ENCODE data around the gene OGT.
"Not testable (repeated sequence)": the region's sequence is repeated elsewhere in the genome, so short reads cannot be mapped to it uniquely, and the experiment has no call there.

Gene OGT

GRCh38 chrX:71581210-71581609 is 48.3 kb downstream of the OGT start:
- no peak for DNase-seq (ENCODE audit: low read depth in 2 of 2)

- DNase-seq (ENCODE audit: low read depth in 2 of 2) = no peak
Measured at GRCh38 chrX:71586929-71587328, 54.0 kb downstream of the OGT start.

GRCh38 chrX:71593210-71593609 is 60.3 kb downstream of the OGT start:
- not testable (repeated sequence) for DNase-seq (ENCODE audit: low read depth in 2 of 2)

GRCh38 chrX:71599965-71600364 is 67.1 kb downstream of the OGT start:
- DNase-seq (ENCODE audit: low read depth in 2 of 2) = no peak

- no peak for DNase-seq (ENCODE audit: low read depth in 2 of 2)
Measured at GRCh38 chrX:71603618-71604017, 70.7 kb downstream of the OGT start.

DNA sequence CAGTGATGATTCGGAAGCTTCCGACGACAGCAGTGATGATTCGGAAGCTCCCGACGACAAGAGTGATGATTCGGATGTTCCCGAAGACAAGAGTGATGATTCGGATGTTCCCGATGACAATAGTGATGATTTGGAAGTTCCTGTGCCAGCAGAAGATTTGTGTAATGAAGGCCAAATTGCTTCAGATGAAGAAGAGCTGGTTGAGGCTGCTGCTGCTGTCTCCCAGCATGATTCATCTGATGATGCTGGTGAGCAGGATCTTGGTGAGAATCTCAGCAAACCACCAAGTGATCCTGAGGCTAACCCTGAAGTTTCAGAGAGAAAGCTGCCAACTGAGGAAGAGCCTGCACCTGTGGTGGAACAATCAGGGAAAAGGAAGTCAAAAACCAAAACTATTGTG is 71.2 kb downstream of the OGT start:
- no peak for DNase-seq (ENCODE audit: low read depth in 2 of 2)

DNA sequence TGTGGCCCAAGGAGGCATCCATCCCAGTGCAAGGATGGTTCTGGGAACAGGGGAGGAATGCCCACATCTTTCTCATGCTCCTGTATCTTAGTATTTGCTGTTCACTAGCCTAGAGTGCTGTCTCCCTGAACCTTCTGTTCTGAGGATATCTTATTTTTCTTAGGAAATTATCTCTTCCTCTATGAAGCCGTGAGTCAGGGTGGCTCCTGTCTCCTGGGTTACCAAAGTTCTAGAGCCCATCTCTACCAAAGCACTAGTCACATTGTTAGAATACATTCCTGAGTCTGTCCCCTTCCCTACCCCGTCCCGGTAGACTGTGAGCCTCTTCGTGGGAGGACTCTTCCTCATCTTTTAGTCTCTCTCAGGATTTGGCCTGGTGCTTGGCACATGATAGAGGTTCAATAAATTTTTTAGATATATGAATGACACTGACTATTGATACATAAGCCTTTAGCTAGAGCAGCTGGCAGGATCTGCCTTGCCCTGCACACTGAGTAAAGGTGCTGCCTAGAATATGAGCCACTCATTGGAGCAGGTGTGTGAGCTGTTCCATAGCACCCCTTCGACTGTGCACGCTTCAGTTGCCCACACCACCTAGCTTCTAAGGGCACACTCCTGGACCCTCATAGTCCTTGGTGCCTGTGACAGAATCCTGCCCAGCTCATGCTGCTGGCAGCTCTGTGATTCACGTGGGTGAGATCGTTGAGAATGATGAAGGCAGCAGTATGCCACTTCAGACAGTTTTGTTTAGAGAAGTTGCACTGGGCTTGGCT is 72.1 kb downstream of the OGT start:
- DNase-seq (ENCODE audit: low read depth in 2 of 2) = no peak

DNA sequence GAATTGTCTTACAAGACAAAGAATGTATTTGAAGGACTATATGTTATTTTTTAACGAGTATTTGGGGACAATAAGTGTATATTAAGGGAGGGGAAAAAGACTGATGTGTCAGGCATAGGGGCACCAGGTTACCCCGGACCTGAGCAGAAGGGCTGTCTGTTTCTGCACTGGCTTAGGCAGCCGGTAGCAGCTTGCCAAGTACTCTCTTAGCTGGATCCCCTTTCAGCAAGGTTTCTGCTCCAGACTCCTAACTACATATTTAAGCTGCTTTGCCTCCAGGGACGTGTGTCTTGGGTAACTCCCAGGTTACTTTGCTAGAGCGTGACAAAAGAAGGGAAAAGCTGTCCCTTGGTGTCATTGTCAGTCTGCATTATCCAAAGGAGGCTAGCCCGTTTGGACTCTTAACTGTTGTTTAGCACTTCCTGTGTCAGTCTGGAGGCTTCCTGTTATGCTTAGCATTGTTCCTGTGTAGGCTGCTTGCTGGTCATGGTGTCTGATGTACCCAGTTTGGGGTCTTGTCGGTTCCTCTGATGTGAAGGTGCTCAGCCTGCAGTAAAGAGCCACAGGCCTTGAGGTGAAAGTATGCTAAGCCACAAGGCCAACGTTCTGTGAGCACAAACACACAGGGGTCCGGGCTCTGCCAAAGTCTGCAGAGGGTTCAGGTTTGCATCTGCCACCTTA is 73.8 kb downstream of the OGT start:
- no peak for DNase-seq (ENCODE audit: low read depth in 2 of 2)

GRCh38 chrX:71607488-71607887 is 74.6 kb downstream of the OGT start:
- DNase-seq (ENCODE audit: low read depth in 2 of 2) = no peak

DNA sequence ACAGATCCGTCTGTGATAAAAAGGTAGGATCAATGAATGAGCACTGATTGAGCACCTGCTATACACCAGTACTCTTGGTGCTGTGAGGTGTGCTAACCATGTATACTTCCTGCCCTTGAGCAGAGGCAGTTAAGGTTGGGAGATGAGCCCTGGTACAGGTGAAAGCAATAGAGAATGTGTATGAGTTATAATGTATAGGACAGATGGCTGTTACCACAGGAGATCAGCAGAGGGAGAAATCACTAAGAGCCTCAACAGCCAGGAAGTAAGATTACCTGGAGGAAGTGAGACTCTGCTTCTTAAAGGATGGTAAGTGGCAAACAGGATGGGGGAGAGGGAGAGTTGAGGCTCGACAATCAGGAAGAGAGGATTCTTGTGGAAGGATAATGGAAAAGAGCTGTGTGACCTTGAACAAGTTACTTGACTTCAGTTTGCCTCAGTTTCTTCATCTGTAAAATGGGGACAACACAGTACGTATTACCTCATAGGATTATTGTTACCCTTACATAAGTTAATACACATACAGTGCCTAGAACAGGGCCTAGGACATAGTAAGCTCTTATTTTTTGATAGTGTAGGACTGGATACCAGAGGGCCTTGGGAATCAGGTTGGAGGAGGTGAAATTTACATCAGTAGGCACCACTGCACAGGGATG is 76.3 kb downstream of the OGT start:
- no peak for DNase-seq (ENCODE audit: low read depth in 2 of 2)

GRCh38 chrX:71611736-71612135 is 78.8 kb downstream of the OGT start:
- DNase-seq (ENCODE audit: low read depth in 2 of 2) = not testable (repeated sequence)

DNA sequence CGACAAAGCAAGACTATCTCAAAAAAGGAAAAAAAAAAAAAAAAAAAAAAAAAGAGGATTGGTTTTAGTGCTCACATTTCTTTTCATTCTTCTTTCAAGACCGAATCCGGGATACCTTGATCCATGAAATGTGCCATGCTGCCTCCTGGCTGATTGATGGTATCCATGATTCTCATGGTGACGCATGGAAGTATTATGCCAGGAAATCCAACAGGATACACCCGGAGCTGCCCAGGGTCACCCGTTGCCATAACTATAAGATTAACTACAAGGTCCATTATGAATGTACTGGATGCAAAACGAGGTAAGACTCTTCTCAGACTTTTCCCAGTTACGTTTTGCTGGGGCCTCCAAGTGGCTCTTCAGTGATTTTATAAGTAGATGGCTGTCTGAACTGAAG is 79.4 kb downstream of the OGT start:
- DNase-seq (ENCODE audit: low read depth in 2 of 2) = no peak

DNA sequence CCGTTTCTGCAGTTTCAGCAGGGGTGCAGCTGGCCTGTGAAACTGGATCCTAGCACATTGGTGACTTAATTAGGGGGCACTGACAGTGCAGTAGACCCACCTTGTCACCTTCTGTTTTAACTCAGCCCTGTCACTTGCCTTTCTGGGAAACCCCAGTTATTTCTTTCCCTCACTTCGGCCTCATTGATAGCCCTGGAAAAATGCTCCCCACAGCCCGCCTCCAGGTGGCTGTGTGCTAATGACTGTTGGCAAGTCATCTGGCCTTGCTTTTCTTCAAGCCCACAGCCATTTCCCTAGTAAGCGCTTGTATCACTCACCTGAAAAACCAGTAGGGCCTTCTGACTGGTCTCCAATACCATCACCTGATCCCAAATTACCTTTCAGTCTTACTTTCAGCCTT is 82.2 kb downstream of the OGT start:
- DNase-seq (ENCODE audit: low read depth in 2 of 2) = no peak

DNA sequence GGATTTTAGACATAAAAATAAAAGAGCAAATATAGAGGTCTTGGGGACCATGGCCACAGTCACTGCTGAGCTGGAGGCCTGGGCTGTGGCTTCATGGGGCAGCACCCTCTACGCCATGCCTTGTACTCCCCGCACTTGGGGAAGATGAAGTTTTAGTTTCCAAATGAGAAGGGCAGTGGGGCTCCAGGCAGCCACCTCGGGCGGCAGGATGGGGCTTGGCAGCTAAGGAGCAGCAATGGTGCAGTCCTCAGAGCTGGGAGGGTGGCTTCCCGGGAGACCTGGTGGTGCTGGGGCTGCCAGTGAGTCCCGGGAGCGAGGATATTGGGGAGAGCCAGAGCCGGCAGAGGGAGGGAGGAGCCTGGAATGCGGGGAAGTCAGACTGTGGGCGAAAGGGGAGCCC is 83.0 kb downstream of the OGT start:
- DNase-seq (ENCODE audit: low read depth in 2 of 2) = no peak

GRCh38 chrX:71616672-71617529 is 84.0 kb downstream of the OGT start:
- no peak for DNase-seq (ENCODE audit: low read depth in 2 of 2)

- DNase-seq (ENCODE audit: low read depth in 2 of 2) = no peak
Measured at GRCh38 chrX:71617742-71618141, 84.8 kb downstream of the OGT start.

DNA sequence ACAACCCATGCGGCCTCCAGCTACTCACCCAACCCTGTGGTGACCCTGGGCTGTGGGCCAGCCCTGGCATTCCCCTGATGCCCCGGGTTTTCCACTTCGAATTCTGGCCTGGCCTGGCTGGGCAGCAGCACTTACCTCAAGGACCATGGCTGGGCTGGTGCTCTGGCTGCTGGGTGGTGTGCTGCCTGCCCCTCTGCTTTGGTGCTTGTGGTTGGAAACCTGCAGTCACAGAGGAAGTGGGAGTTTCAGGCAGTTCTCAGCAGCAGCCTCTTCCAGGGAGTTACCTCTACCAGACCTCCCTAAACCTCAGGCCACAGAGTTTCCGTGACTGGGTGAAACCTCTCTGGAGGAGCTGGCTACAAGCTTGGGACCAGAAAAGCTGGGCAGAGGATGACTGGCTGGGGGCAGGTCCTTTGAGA is 85.4 kb downstream of the OGT start, which contains the start of gene CXCR3:
Gene CXCR3, minus strand, starts transcription at position 209 of the 419 bp plus-strand sequence. Its CDS starts 62 bp downstream, at position 147.
- peak; percentile 51 to 59 for DNase-seq (ENCODE audit: low read depth in 2 of 2)

DNA sequence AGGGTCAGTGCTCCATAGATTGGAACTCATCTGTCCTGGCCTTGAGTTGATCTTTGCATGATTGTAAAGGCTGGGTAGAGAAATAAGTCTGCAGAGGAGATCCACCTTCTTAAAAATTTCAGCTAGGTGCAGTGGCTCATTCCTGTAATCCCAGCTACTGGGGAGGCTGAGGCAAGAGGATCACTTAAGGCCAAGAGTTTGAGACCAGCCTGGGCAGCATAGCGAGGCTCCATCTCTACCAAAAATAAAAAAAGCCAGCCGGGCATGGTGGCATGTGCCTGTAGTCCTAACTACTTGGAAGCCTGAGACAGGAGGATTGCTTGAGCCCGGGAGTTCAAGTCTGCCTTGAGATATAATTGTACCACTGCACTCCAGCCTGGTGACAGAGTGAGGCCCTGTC is 85.9 kb downstream of the OGT start:
- no peak for DNase-seq (ENCODE audit: low read depth in 2 of 2)

GRCh38 chrX:71619193-71619592 is 86.3 kb downstream of the OGT start:
- peak; percentile 48 to 61 for DNase-seq (ENCODE audit: low read depth in 2 of 2)

GRCh38 chrX:71619986-71620385 is 87.1 kb downstream of the OGT start:
- DNase-seq (ENCODE audit: low read depth in 2 of 2) = no peak

- no peak for DNase-seq (ENCODE audit: low read depth in 2 of 2)
Measured at GRCh38 chrX:71621603-71622002, 88.7 kb downstream of the OGT start.

All from activated CD8-positive, alpha-beta memory T cell treated with anti-CD3 and anti-CD28 coated beads for 4 hours (primary cell).